ENCODE data around the gene PANK4. TPM values are rescaled to one million over a fixed set of nuclear protein-coding genes. Genes with fewer than 3 reads are reported as not detected.

Gene PANK4
- total RNA-seq, 1 donor from 2014 or later = 50.8 TPM

GRCh38 chr1:2514863-2515762 lies 11.3 kb downstream of the PANK4 start:
- H3K27ac Mint-ChIP-seq = no peak overlapping the region
- TF ChIP-seq, protein P1, sequence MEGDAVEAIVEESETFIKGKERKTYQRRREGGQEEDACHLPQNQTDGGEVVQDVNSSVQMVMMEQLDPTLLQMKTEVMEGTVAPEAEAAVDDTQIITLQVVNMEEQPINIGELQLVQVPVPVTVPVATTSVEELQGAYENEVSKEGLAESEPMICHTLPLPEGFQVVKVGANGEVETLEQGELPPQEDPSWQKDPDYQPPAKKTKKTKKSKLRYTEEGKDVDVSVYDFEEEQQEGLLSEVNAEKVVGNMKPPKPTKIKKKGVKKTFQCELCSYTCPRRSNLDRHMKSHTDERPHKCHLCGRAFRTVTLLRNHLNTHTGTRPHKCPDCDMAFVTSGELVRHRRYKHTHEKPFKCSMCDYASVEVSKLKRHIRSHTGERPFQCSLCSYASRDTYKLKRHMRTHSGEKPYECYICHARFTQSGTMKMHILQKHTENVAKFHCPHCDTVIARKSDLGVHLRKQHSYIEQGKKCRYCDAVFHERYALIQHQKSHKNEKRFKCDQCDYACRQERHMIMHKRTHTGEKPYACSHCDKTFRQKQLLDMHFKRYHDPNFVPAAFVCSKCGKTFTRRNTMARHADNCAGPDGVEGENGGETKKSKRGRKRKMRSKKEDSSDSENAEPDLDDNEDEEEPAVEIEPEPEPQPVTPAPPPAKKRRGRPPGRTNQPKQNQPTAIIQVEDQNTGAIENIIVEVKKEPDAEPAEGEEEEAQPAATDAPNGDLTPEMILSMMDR (IDR thresholded peaks at IDR 0.05; ENCODE audit: unreplicated experiment) = peak; percentile 27

DNA sequence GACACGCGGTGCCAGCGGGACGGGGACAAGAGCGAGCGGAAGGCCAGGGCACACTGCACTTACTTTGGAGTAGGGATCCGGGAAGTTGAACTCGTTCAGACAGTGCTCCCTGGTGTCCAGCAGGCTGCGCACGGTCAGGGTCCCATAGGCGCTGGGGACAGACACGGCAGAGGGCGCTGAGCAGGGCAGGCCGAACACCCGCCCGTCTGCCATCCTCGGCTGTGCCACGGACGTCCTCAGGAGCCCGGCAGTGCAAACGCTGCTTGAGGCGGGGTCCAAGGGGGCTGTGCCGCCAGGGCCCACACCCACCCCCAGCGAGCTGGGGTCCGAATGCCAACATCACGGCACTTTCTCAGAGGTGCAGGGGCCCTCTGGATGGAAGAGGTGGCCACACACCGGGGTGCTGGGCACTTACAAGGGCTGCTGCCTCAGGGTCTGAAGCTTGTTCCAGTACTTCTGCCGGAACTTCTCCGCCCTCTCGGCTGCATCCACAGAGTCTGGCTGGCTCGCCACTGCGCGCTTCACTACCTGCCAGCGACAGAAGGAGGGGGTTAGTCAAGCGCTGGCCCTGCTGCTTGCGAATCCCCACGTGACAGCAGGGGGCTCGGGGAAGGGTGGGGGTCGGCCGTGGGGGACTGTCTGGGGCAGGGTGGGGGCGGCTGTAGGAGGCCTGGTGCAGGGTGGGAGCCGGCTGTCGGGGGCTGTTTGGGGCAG lies 12.3 kb downstream of the PANK4 start:
- DNase-seq (ENCODE audit: low spot score in 2 of 2, unreplicated experiment in 2 of 2) = no peak
- no peak overlapping the region for H3K4me3 Mint-ChIP-seq
- H3K36me3 Mint-ChIP-seq = peaks cover 13% of the 10 kb centered on the region
- no peaks in the 10 kb centered on the region for H3K9me3 Mint-ChIP-seq
- no peak overlapping the region for H3K27ac Mint-ChIP-seq
- no peaks in the 10 kb centered on the region for H3K4me1 Mint-ChIP-seq
- TF ChIP-seq, protein P1 (IDR thresholded peaks at IDR 0.05; ENCODE audit: unreplicated experiment) = no peak
- H3K27me3 Mint-ChIP-seq (ENCODE audit: low read depth) = no peaks in the 10 kb centered on the region

More at GRCh38 chr1:2514863-2515762, 11.3 kb downstream of the PANK4 start:
- no peaks in the 10 kb centered on the region for H3K9me3 Mint-ChIP-seq
- H3K36me3 Mint-ChIP-seq = peaks cover 14% of the 10 kb centered on the region
- H3K4me3 Mint-ChIP-seq = no peak overlapping the region
- H3K27me3 Mint-ChIP-seq (ENCODE audit: low read depth) = no peaks in the 10 kb centered on the region
- no peak for DNase-seq (ENCODE audit: low spot score in 2 of 2, unreplicated experiment in 2 of 2)
- no peaks in the 10 kb centered on the region for H3K4me1 Mint-ChIP-seq

- peaks cover 8% of the 10 kb centered on the region for H3K36me3 Mint-ChIP-seq
- no peaks in the 10 kb centered on the region for H3K27me3 Mint-ChIP-seq (ENCODE audit: low read depth)
- H3K4me1 Mint-ChIP-seq = no peaks in the 10 kb centered on the region
- no peak for DNase-seq (ENCODE audit: low spot score in 2 of 2, unreplicated experiment in 2 of 2)
- no peaks in the 10 kb centered on the region for H3K9me3 Mint-ChIP-seq
- no peak overlapping the region for H3K27ac Mint-ChIP-seq
- TF ChIP-seq, protein P1 (IDR thresholded peaks at IDR 0.05; ENCODE audit: unreplicated experiment) = no peak
- H3K4me3 Mint-ChIP-seq = no peak overlapping the region
Measured at GRCh38 chr1:2512862-2513421, 13.5 kb downstream of the PANK4 start.

- no peak overlapping the region for H3K4me3 Mint-ChIP-seq
- peaks cover 2% of the 10 kb centered on the region for H3K36me3 Mint-ChIP-seq
- no peak overlapping the region for H3K27ac Mint-ChIP-seq
- no peaks in the 10 kb centered on the region for H3K27me3 Mint-ChIP-seq (ENCODE audit: low read depth)
- peaks cover 1% of the 10 kb centered on the region for H3K4me1 Mint-ChIP-seq
- no peak for DNase-seq (ENCODE audit: low spot score in 2 of 2, unreplicated experiment in 2 of 2)
- TF ChIP-seq, protein P1 (IDR thresholded peaks at IDR 0.05; ENCODE audit: unreplicated experiment) = no peak
- H3K9me3 Mint-ChIP-seq = no peaks in the 10 kb centered on the region
Measured at GRCh38 chr1:2510366-2511155, 15.8 kb downstream of the PANK4 start.

DNA sequence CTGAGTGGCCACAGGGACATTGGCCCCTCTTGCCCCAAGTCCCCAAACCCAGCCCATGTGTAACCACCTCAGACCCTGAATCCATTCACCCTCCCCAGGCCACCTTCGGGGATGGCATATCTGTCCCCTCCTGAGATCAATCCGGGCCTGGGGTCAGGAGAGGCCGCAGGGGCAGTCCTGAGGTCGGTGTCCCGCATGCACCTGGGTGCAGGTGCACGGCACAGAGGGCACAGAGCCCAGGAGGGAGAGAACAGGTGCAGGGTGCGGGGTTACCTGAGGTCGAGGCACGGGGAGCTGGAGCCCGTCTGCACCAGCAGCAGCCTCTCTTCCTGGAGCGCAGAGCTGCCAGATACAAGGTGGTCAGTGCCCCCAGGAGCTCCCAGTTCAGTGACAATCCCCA lies 16.8 kb downstream of the PANK4 start:
- no peaks in the 10 kb centered on the region for H3K27me3 Mint-ChIP-seq (ENCODE audit: low read depth)
- no peak overlapping the region for H3K4me3 Mint-ChIP-seq
- no peak for DNase-seq (ENCODE audit: low spot score in 2 of 2, unreplicated experiment in 2 of 2)
- no peak overlapping the region for H3K27ac Mint-ChIP-seq
- TF ChIP-seq, protein P1 (IDR thresholded peaks at IDR 0.05; ENCODE audit: unreplicated experiment) = no peak
- peaks cover 2% of the 10 kb centered on the region for H3K36me3 Mint-ChIP-seq
- H3K9me3 Mint-ChIP-seq = no peaks in the 10 kb centered on the region
- peaks cover 3% of the 10 kb centered on the region for H3K4me1 Mint-ChIP-seq

Data from mesothelial cell of epicardium (in vitro differentiated cells).